Renal pelvis (tissue), 12 donors: ENCODE data around the gene C12orf50. TPM values are rescaled to one million over a fixed set of nuclear protein-coding genes. Genes with fewer than 3 reads are reported as not detected.
A peak's percentile ranks its signal among the peaks of the same experiment; 100 is the strongest.
"Not testable (repeated sequence)": the region's sequence is repeated elsewhere in the genome, so short reads cannot be mapped to it uniquely, and the experiment has no call there.

Experiments used
- DNase-seq: peaks from one replicate; pipeline ENCODE4 v3.0.0-alpha.2; 2013
- long read RNA-seq, 16 experiments: transcript quantifications; one replicate each; lab custom pipeline, GENCODE V29; 2026
- polyA plus RNA-seq, 3 donors: library from polyadenylated mRNA; unstranded; fragments of 120-200 nt; gene quantifications; one replicate each; pipeline ENCODE4 v1.2.1, GENCODE V29; 2013; ENCODE audit not compliant: insufficient read length in 3 of 3

Gene C12orf50, protein sequence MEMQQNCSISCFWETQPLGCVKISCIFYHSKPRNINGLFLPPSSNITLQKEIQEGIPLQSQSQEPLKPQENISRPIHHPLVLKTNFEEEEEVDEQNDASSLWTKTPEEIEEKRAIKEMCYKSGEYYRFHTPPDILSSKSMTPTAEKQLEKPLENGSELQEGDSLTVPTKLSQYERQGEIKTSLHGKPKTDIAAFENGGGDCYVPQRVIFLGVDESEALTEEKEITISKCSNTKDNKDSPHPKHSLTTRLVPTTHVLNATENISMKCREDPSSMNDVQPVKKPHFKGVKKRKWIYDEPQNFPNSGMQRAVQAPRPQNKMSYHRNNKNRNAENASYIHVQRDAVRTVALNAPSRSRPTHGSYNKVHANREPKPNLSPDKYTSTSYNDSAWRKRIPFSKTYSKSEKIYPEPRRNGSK
- polyA plus RNA-seq: under 1 TPM; 0.16 to 0.82 (median 0.56) TPM
- long read RNA-seq, donor 1: 0 reads
- long read RNA-seq, donor 2: 0 reads
- long read RNA-seq, donor 3: 0 reads
- long read RNA-seq, donor 4: 0 reads
- long read RNA-seq, donor 5, partial matches to known transcripts: 24 of 24 reads
- long read RNA-seq, donor 5, other reads (novel, unspliced or antisense): 0 of 24 reads
- long read RNA-seq, donor 6, partial matches to known transcripts: 13 of 19 reads
- long read RNA-seq, donor 6, other reads (novel, unspliced or antisense): 6 of 19 reads
- long read RNA-seq, donor 7: 0 reads
- long read RNA-seq, donor 8: 0 reads
- long read RNA-seq, donor 9: 0 reads
- long read RNA-seq, donor 10, partial matches to known transcripts: 22 of 29 reads
- long read RNA-seq, donor 10, other reads (novel, unspliced or antisense): 7 of 29 reads
- long read RNA-seq, donor 11: 0 reads
- long read RNA-seq, donor 12: 0 reads
- long read RNA-seq, donor 13: 0 reads
- long read RNA-seq, donor 14: 0 reads
- long read RNA-seq, donor 15, partial matches to known transcripts: 21 of 39 reads
- long read RNA-seq, donor 15, other reads (novel, unspliced or antisense): 18 of 39 reads
- long read RNA-seq, donor 16, partial matches to known transcripts: 57 of 80 reads
- long read RNA-seq, donor 16, other reads (novel, unspliced or antisense): 23 of 80 reads

DNA sequence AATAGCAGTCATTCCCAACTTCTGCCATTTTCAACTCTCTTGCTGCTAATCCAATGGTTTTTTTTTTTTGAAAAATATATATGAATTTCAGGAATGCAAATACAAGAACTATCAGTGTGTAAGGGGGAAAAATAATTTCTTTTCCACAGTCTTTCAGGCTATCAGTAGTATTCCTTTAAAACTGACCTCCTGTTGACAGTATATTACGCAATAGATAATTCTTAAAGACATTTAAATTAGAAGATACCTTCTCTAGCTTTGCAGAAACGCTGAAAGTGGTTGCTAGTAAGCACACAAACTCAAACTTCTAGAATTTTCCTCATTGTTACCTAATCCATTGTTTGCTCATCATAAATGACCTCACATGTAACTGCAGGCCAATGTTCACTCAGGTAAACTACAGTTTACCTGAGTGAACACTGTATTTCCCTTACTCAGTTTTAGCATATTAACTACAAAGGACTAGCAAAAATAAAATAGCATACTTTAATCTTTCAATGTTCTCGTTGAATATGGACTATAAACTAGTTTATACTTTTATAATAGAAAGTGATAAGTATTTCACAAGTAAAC, at the start of gene C12orf50:
Gene C12orf50, minus strand, starts transcription at position 309 of the 573 bp plus-strand sequence. CDS start 2,439 bp downstream, outside the sequence.
- no peak for DNase-seq

- no peak for DNase-seq
These were observed 38.1 kb upstream of the C12orf50 start for GRCh38 chr12:88067301-88067700.

DNA sequence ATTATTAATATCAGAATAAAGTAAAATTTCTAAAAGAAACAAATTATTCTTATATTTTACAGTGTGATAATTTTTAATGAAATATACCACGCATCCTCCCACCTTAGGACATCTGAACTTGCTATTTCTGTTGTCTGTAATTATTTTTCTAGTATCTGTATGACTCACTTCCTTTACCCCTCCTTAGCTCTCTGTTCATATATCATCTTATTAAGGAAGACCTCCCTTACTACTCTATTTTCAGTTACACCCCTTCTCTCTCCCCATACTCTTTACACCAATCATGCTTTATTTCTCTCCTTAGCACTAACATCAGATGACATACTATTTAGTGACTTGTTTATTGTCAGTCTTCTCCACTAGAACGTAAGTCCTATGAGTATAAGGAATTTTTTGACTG, 34.2 kb upstream of the C12orf50 start:
- no peak for DNase-seq

DNA sequence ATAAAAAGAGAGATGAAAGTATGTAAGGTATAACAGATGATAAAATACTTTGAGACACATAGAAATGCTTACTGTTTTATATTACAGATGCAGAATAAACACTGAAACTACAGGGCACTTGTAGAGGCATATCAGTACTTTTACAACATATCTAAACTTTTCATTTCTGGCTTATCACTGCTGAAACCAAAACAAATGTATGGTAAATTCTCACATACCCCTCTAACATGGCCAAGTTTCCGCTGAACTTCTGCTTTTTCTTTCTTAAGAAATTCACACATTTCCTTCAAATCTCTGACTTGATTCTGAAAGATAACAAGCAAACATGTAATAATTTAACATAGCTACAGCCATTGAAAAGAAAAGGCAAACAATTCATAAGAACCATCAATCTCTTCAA, 33.3 kb upstream of the C12orf50 start:
- DNase-seq: no peak

DNA sequence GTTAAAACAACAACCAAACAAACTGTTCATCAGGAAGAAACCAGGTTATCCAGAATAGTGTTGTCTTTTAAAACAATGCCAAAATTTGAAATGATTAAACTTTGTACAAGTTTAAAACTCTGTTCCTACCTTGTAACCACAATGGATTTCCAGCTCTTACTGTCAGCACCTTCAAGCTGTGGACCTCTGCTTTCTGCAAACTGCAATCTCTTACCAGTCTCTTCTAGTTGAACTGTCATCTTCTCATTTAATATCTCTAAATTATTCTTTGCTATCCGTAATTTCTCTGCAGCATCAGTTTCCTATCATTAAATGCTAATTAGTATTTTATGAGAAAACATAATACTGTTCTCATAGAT, 29.5 kb upstream of the C12orf50 start:
- DNase-seq: no peak

- DNase-seq: no peak
These were observed 29.0 kb upstream of the C12orf50 start for GRCh38 chr12:88057994-88058718.

- no peak for DNase-seq
These were observed 27.4 kb upstream of the C12orf50 start for GRCh38 chr12:88056571-88056970.

DNA sequence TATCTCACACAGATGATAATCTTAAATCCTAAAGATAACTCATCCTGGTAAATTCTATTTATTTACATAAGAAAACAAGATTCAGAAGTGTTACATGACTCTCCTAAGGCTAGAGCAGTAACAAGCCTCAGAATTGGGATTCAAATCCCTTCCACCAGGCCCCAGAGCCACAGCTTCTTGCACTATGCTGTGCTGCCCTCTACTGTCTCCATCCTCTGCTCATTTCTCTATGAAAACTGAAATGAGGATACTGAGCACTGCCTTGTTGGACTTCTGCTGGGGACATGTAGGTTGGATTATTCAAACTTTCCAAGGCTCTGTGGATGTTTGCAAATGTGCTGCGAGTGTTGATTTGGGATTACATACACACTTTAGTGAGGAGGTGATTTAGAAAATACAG, 23.5 kb upstream of the C12orf50 start:
- DNase-seq: no peak

- DNase-seq: no peak
These were observed 14.8 kb upstream of the C12orf50 start for GRCh38 chr12:88044035-88044434.

DNA sequence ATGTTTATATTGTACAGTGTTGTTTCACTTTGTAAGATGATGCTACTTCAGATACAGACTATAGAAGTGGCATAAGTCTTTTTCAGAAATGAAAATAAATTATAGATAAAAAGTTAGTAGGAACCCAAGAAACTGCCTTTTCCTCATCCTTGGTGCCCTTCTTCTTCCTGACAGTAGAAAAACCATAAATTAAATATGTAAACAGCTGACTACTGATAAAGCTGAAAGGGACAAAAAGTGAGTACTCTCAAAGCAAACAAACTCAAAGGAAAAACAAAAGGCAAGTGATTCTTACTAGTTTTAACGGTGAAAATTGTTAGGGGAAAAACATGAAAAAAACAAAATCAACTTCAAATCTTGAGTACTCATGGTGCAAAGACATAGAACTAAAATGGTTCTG, 8.6 kb upstream of the C12orf50 start:
- DNase-seq: no peak

GRCh38 chr12:88036353-88036965, 7.3 kb upstream of the C12orf50 start:
- DNase-seq: no peak

- DNase-seq: no peak
These were observed 6.7 kb upstream of the C12orf50 start for GRCh38 chr12:88035907-88036289.

- peak; percentile 89 for DNase-seq
These were observed 6.2 kb upstream of the C12orf50 start for GRCh38 chr12:88035271-88035906.

- not testable (repeated sequence) for DNase-seq
These were observed 2.0 kb upstream of the C12orf50 start for GRCh38 chr12:88031161-88031560.

- DNase-seq: no peak
These were observed 3.0 kb downstream of the C12orf50 start for GRCh38 chr12:88026196-88026595.

- DNase-seq: no peak
These were observed 11.2 kb downstream of the C12orf50 start for GRCh38 chr12:88017964-88018363.

GRCh38 chr12:88015825-88016224, 13.4 kb downstream of the C12orf50 start:
- DNase-seq: no peak

- DNase-seq: no peak
These were observed 17.4 kb downstream of the C12orf50 start for GRCh38 chr12:88011755-88012154.

- DNase-seq: no peak
These were observed 22.9 kb downstream of the C12orf50 start for GRCh38 chr12:88006351-88006750.

DNA sequence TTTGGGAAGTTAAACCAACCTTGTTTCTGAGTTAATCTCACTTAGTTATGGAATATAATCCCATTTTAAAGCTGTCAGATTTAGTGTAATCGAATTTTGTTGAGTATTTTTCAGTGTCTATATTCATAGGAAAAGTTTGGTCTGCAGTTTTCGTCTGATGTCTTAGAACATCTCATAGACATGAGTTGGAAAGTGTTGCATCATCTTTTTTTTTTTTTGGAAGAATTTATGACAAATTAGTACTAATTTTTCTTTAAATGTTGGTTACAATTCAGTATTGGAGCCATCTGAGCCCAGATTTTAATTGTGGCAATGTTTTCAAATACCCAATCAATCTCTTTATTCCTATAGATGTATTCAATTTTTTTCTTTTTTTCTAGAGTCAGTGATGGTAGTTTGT, 27.9 kb downstream of the C12orf50 start:
- no peak for DNase-seq
